Measurements from ENCODE around the gene NRG4.
"Not testable (repeated sequence)": the region's sequence is repeated elsewhere in the genome, so short reads cannot be mapped to it uniquely, and the experiment has no call there.

The NRG4 gene, protein sequence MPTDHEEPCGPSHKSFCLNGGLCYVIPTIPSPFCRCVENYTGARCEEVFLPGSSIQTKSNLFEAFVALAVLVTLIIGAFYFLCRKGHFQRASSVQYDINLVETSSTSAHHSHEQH

GRCh38 chr15:76011627-76012551 lies at the start of gene NRG4:
Gene NRG4, minus strand, starts transcription at chr15:76012424. Its CDS starts 1,194 bp downstream, at chr15:76011230.
- no peak for DNase-seq

DNA sequence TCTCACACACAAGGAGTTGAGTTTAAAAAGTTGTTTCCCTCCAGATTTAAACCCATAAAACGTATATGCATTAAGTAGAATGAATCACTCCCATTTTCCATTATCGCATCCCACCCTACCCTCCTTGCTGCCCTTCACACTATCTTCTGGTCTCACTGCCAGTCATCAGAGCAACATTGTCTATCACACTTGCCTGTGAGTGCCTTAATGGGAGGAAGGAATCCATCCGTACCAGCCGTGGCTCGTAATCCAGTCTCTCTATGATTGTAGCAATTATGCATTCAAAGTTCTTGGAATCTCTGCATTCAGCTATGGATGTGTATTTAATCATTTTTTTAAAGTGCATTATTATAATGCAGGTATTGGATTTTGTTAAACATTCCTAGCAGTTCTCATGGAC lies 49.5 kb upstream of the NRG4 start:
- no peak for DNase-seq

DNA sequence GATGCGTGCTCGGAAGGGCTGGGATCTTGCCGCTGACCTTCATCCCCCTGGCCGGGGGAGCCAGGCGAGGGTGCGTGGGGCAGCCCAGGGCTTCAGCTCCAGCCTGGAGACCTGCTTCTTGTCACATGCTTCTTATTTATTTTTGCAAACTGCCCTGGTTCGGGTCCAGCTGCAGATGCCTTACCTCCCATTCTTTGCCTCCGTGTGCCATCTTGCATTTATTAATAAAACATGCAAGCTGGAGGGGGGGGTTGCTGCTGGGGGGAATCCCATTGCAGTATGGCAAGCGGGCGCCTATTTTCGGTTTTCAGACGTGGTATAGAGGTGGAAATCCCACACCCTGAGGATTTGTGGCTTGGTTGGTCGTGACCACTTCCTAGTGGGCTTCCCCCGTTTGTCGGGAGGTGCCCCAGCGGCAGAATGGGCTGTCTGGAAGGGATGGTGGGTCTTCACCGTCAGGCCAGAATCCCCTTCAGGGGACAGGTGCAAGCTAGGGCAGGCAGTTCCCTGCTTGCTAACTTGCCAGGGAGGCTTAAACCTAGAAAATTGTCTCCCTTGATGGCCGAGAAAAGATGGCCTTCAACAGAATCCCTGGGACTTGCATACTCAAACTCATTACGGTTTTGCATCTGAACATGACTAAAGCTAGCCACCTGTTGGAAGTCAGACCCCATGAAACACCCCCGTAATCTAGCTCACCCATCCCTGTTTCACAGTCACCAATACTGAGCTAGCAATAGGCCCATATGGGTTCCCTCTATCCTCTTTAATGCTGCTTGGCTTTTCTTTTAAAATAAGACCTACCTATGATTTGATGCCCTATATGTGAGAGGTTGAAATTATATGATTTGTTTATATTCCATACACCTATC lies 48.1 kb upstream of the NRG4 start:
- no peak for DNase-seq

DNA sequence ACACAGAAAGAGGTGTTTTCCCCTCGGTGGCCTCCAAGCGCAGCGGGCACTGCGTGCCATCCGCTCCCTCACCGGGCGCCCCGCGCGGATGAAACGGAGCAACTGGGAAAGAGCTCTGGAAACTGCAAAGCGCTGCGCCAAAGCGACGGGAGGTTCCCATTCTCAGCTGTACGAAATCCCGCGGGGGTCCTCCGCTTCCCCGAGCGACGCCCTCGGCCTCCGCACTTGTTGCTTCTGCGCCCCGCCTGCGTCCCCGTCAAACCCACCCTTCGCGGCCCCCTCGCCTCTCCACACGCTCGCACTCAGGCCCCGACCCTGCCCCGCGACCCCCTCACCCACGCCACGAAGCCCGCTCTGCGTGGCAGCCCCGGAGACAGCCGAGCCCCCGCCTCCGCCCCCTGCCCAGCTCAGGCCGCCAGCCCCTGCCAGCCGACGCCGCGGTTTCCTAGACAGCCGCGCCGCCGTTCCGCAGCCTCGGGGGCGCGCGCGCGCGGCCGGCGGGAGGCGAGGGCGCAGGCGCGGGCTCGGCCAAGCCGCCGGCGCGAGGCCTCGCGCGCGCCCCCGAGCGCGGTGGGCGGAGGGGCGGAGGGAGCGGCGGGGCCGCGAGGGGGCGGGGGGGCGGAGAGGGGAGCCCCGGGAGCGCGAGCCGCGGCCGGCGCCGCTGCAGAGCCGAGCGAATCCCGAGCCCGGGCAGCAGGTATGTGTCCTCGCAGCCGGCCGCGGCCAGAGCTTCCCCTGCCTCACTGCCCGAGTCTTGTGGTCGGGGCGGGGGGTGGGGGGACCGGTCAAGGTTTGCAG lies 47.3 kb upstream of the NRG4 start, which contains the start of gene TMEM266:
TSS of gene TMEM266 (plus strand) at position 666 of the 798 bp plus-strand sequence. CDS start 74,279 bp downstream, outside the sequence.
- no peak for DNase-seq

DNA sequence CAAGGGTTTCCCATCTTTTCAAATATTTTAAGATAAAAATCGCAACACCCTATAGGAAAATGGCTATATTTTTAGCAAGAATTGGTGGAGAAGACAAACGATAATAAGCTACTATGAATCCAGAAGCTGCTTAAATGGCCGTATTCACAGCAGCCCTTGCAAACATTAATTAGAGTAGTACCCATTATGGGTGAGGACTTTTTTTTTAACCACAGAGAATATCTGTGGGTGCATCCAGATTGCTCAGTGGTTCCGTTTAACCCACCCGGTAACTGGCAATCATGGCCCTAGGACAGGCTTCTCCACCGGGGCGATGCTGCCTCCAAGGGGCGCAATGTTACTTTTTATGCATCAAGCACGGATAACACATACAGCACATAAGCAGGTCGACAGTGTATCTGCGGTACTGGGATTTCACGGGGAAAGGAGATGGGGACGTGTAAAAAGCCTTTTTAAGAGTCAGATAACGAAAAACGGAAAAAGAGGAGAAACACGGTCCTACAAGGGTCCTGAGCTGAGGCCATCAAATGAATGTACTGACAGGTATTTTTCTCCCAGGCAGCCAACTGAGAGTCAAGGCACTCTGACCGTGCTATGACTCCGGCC lies 46.6 kb upstream of the NRG4 start:
- DNase-seq: no peak

GRCh38 chr15:76057332-76058000 lies 45.2 kb upstream of the NRG4 start:
- DNase-seq: no peak

DNA sequence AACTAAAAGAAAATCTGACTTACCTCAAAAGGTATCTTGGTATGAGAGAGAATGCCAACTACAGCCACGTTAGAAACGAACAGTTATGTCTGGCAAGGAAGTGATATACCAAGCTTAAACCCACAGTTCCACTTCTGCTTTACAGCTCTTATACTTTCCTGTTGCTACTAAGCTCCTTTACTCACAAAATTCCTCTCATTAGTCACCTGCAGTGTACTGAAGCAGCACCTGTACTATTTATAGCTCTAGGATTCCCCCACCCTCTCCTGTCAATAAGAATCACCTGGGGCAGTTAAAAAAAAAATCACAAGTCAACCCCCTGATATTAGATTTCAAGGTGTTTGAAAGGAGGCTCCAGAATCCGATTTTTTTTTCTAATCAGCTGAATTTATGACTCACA lies 44.7 kb upstream of the NRG4 start:
- no peak for DNase-seq

GRCh38 chr15:76054201-76054600 lies 42.0 kb upstream of the NRG4 start:
- DNase-seq: not testable (repeated sequence)

DNA sequence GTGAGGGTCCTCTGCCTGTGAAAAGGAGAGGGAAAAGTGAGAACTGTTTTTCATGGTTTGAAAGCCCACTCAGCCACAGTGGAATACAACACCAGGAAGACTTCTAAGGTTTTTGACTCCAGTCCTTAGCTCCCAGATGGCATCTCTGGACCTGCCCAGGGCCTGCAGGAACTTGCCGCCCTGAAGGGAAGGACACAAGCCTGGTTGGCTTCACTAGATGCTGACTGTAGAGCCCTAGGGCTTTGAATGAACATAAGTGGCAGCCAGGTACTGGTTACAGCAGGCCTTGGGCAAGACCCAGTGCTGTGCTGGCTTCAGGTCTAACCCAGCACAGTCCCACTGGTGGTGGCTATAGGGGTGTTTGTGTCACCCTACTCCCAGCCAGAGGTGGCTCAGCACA lies 26.3 kb upstream of the NRG4 start:
- no peak for DNase-seq

GRCh38 chr15:76035593-76035992 lies 23.4 kb upstream of the NRG4 start:
- DNase-seq: no peak

DNA sequence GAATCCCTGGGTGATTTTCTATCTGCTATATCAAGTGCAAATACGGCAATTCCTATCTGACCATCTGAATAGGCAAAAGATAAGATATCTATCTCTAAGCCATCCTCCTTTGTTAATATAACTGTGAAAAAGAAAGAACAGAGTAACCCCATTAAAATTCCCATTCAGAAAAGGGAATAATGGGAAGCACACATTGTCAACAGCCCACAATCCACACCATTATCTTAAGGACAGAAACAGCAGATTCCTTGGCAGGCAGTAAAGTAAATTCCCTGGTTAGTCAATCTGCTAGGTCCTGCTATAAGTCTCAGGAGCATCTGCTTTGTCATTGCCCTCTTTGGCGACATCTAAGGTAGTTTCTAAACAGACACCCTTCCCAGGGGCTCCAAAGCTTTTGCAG lies 21.9 kb upstream of the NRG4 start:
- no peak for DNase-seq

DNA sequence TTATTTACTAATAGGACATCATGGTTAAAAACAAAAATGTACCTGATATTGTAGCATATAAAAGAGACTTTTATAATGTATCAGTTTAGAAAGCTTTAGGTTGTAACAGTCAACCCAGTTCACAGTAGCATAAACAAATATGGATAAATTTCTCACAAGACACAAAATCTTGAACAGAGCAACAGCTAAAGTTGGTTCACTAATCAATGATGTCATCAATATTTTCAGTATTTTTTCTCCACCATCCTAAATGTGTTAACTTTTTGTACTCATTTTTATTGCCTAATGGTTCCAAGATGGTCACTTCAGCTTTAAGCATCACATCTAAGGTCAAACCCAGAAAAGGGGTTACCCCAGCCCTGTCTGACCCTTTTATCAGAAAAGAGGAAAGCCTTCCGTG lies 21.2 kb upstream of the NRG4 start:
- no peak for DNase-seq

GRCh38 chr15:76032046-76032445 lies 19.8 kb upstream of the NRG4 start:
- DNase-seq: no peak

DNA sequence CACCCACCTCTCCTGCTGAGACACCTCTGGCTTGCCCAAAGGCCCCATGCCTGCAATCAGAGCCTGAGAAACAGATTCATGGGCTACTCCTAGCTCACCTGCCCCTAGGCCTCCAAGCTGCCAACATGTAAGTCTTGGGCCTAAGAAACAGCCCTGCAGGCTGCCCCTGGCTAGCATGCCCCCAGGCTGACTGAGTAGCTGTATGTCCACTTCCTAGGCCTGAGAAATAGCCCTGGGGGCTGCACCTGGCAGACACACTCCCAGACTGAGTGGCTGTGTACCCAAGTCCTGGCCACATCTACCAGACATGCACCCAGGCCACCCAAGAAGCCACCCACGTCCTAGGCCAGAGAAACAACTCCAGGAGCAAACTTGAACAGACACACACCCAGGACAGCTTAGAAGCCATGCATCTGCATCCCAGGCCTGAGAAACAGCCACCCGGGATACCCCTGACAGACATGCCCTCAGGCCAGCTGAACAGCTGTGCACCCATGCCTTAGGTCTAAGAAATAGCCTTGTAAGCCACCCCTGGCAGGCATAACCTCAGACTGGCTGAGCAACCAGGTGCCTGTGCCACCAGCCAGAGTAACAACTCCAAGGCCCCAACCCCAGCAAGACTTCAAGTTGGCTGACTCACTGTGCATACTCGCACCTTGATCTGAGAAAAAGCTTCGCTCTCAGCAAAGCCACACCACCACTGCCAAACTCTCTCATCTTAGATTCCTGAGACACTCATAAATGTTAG lies 12.0 kb upstream of the NRG4 start:
- no peak for DNase-seq

DNA sequence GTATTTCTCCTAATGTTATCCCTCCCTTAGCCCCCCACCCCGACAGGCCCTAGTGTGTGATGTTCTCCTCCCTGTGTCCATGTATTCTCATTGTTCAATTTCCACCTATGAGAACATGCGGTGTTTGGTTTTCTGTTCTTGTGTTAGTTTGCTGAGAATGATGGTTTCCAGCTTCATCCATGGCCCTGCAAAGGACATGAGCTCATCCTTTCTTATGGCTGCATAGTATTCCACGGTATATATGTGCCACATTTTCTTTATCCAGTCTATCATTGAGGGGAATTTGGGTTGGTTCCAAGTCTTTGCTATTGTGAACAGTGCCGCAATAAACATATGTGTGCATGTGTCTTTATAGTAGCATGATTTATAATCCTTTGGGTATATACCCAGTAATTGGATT lies 1.2 kb upstream of the NRG4 start:
- not testable (repeated sequence) for DNase-seq

DNA sequence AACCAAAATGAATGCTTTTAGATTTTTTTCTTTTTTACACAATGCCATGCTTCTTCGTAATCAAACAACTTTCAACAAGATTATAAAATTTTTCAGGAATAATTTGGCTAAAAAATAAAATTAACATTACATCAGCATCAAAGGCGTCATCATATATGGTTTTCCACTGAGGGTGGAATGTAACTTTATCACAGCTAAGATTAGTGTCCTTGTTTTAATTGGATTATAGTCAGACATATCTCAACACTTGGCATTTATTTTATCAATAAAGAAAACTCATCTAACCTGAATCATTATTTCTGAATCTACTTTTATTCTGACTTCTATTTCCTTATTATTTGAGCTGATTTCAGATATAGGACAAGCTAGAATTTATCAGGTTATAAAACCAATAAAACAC lies 1.6 kb downstream of the NRG4 start:
- DNase-seq: no peak

- DNase-seq: peak; percentile 63
These were observed 6.0 kb downstream of the NRG4 start for GRCh38 chr15:76006136-76006778.

- no peak for DNase-seq
These were observed 8.9 kb downstream of the NRG4 start for GRCh38 chr15:76003364-76003763.

DNA sequence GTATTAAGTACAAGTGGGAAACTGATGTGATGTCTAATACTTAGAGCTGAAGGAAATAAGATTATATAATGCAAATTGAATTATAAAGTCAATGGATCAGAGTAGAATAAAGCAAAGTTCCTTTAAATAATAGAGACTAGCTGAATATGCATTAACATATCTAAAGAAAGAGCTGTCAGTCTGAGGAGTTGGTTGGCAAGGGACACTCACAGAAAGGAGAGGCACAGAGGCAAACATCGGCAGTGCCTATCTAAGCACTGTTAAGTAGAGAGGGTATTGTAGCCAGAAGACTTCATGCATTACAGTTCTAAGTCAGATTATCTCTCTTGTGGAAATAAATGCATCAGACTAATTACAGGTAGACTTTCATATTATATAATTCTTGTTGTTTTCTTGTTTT lies 16.6 kb downstream of the NRG4 start:
- DNase-seq: no peak

DNA sequence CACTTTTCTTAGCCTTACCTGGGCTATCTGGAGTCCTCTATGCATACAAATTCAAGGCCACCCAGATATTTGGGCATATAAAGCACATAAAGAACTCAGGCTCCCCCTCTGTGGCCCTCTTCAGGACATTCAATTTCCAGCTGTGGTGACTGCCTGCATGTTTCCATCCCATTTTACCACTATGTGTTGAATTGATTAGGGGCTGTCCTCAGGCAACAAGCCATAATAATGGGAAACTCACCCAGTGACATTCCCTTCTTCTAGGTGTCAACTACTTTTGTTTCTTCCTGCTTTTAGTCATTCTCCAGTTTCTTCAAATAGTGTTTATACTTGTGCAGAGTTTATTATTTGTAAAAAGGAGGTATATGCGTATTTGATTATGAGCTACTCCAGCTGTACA lies 18.0 kb downstream of the NRG4 start:
- no peak for DNase-seq

Measured in SIG-M5 (cell line).